BLaER1 (cell line): Measurements from ENCODE around the gene SERP2.
A peak's percentile ranks its signal among the peaks of the same experiment; 100 is the strongest.

Experiments used
- H3K27ac ChIP-seq: shearing (Covaris generic); formaldehyde crosslinking; 2 replicates; pipeline ENCODE4 v1.8.1; 2022
- H3K27me3 ChIP-seq: shearing (Covaris generic); formaldehyde crosslinking; 2 replicates; pipeline ENCODE4 v1.8.1; 2022
- H3K36me3 ChIP-seq: shearing (Covaris generic); formaldehyde crosslinking; 2 replicates; pipeline ENCODE4 v1.8.1; 2022
- H3K4me1 ChIP-seq: shearing (Covaris generic); formaldehyde crosslinking; 2 replicates; pipeline ENCODE4 v1.8.1; 2022
- H3K4me2 ChIP-seq: shearing (Covaris generic); formaldehyde crosslinking; 2 replicates; pipeline ENCODE4 v1.8.1; 2022
- H3K4me3 ChIP-seq: shearing (Covaris generic); formaldehyde crosslinking; 2 replicates; pipeline ENCODE4 v1.8.1; 2022
- H3K9ac ChIP-seq: shearing (Covaris generic); formaldehyde crosslinking; 2 replicates; pipeline ENCODE4 v1.8.1; 2022
- H3K9me3 ChIP-seq: shearing (Covaris generic); formaldehyde crosslinking; 2 replicates; pipeline ENCODE4 v1.8.1; 2022
- H4K20me1 ChIP-seq: shearing (Covaris generic); formaldehyde crosslinking; 2 replicates; pipeline ENCODE4 v1.8.1; 2022
- Cebpa-rat ChIP-seq: shearing (Covaris generic); IDR thresholded peaks from 2 replicates; pipeline ENCODE4 v1.8.1; 2022

Gene SERP2

GRCh38 chr13:44437356-44438233 is 64.0 kb downstream of the SERP2 start:
- peaks cover 46% of the 10 kb centered on the region for H3K4me1 ChIP-seq

GRCh38 chr13:44438234-44438579 is 64.6 kb downstream of the SERP2 start:
- Histone ChIP-seq H3K4me2 (no peak overlapping the region), H3K9ac (no peak overlapping the region), H3K27ac (no peak overlapping the region)

More at GRCh38 chr13:44437356-44438233, 64.0 kb downstream of the SERP2 start:
- H3K27me3 ChIP-seq = no peaks in the 10 kb centered on the region
- H3K36me3 ChIP-seq = peaks cover 22% of the 10 kb centered on the region
- H4K20me1 ChIP-seq = peaks cover 24% of the 10 kb centered on the region
- H3K27ac ChIP-seq = peak overlapping the region; percentile 99
- H3K4me3 ChIP-seq = peak overlapping the region; percentile 85
- H3K9ac ChIP-seq = peak overlapping the region; percentile 98
- H3K9me3 ChIP-seq = no peaks in the 10 kb centered on the region
- no peak for TF ChIP-seq Cebpa-rat
- peak overlapping the region; percentile 84 for H3K4me2 ChIP-seq

GRCh38 chr13:44439452-44440024 is 65.9 kb downstream of the SERP2 start:
- Histone ChIP-seq H3K4me1 (peaks cover 31% of the 10 kb centered on the region), H3K27ac (peak overlapping the region; percentile 45; the same call in 1 of the 2 replicates), H3K4me2 (peak overlapping the region; percentile 55), H4K20me1 (peaks cover 4% of the 10 kb centered on the region), H3K4me3 (no peak overlapping the region), H3K27me3 (no peaks in the 10 kb centered on the region), H3K9me3 (no peaks in the 10 kb centered on the region), H3K9ac (peak overlapping the region; percentile 49; the same call in 1 of the 2 replicates), H3K36me3 (peaks cover 3% of the 10 kb centered on the region)
- TF ChIP-seq Cebpa-rat = no peak

More at GRCh38 chr13:44438234-44438579, 64.6 kb downstream of the SERP2 start:
- TF ChIP-seq Cebpa-rat = no peak
- Histone ChIP-seq H4K20me1 (peaks cover 18% of the 10 kb centered on the region), H3K36me3 (peaks cover 16% of the 10 kb centered on the region), H3K9me3 (no peaks in the 10 kb centered on the region), H3K27me3 (no peaks in the 10 kb centered on the region), H3K4me1 (peaks cover 44% of the 10 kb centered on the region), H3K4me3 (no peak overlapping the region)

- no peaks in the 10 kb centered on the region for H3K9me3 ChIP-seq
- H3K4me2 ChIP-seq = peak overlapping the region; percentile 55
- peaks cover 27% of the 10 kb centered on the region for H3K4me1 ChIP-seq
- H3K36me3 ChIP-seq = no peaks in the 10 kb centered on the region
- no peaks in the 10 kb centered on the region for H4K20me1 ChIP-seq
- no peak for TF ChIP-seq Cebpa-rat
- H3K4me3 ChIP-seq = no peak overlapping the region
- peak overlapping the region; percentile 49; the same call in 1 of the 2 replicates for H3K9ac ChIP-seq
- no peaks in the 10 kb centered on the region for H3K27me3 ChIP-seq
- no peak overlapping the region for H3K27ac ChIP-seq
Observed at GRCh38 chr13:44440046-44440608, 66.5 kb downstream of the SERP2 start.
